ENCODE results near the gene CATSPERD. TPM values are rescaled to one million over a fixed set of nuclear protein-coding genes. Genes with fewer than 3 reads are reported as not detected.
"Not testable (repeated sequence)": the region's sequence is repeated elsewhere in the genome, so short reads cannot be mapped to it uniquely, and the experiment has no call there.

Gene CATSPERD
- total and polyA plus RNA-seq, 3 experiments from 2014 or later = not detected

GRCh38 chr19:5696196-5697021 is 24.0 kb upstream of the CATSPERD start:
- H3K27ac Mint-ChIP-seq = peak overlapping the region in 1 of 8 donors; percentile 38

GRCh38 chr19:5697022-5697889 is 23.2 kb upstream of the CATSPERD start:
- Histone ChIP-seq H3K27me3 (ENCODE audit: insufficient read depth, low read length, poor library complexity, severe bottlenecking) (no peaks in the 10 kb centered on the region), H3K9me3 (ENCODE audit: low read length) (no peaks in the 10 kb centered on the region), H3K36me3 (ENCODE audit: insufficient read depth, low read length) (peaks cover 18% of the 10 kb centered on the region), H3K27ac (ENCODE audit: low read depth, low read length) (no peak overlapping the region), H3K4me3 (ENCODE audit: low read length) (no peak overlapping the region), H3K4me1 (ENCODE audit: insufficient read depth, low read length) (no peaks in the 10 kb centered on the region)
- ChIA-PET CTCF (no interaction called here), POLR2A (no interaction called here)
- H3K36me3 Mint-ChIP-seq = peaks cover 0 to 68% (median 3%) of the 10 kb centered on the region in 3 donors
- no peaks in the 10 kb centered on the region for H3K9me3 Mint-ChIP-seq
- no peaks in the 10 kb centered on the region for H3K27me3 Mint-ChIP-seq
- H3K4me3 Mint-ChIP-seq = no peak overlapping the region
- peak overlapping the region in 2 of 8 donors; percentile 38 to 75 for H3K27ac Mint-ChIP-seq
- H3K4me1 Mint-ChIP-seq = peaks cover 0 to 16% (median 6%) of the 10 kb centered on the region in 3 donors
- DNase-seq = no peak

More at GRCh38 chr19:5696196-5697021, 24.0 kb upstream of the CATSPERD start:
- H3K36me3 Mint-ChIP-seq = peaks cover 0 to 74% (median 3%) of the 10 kb centered on the region in 3 donors
- Histone ChIP-seq H3K27me3 (ENCODE audit: insufficient read depth, low read length, poor library complexity, severe bottlenecking) (no peaks in the 10 kb centered on the region), H3K27ac (ENCODE audit: low read depth, low read length) (no peak overlapping the region), H3K4me3 (ENCODE audit: low read length) (no peak overlapping the region), H3K9me3 (ENCODE audit: low read length) (no peaks in the 10 kb centered on the region), H3K4me1 (ENCODE audit: insufficient read depth, low read length) (peaks cover 3% of the 10 kb centered on the region), H3K36me3 (ENCODE audit: insufficient read depth, low read length) (peaks cover 18% of the 10 kb centered on the region)
- ChIA-PET POLR2A (no interaction called here), CTCF (no interaction called here)
- peaks cover 2 to 22% (median 9%) of the 10 kb centered on the region in 3 donors for H3K4me1 Mint-ChIP-seq
- no peaks in the 10 kb centered on the region for H3K27me3 Mint-ChIP-seq
- no peak overlapping the region for H3K4me3 Mint-ChIP-seq
- no peaks in the 10 kb centered on the region for H3K9me3 Mint-ChIP-seq
- DNase-seq = no peak

- no peak for DNase-seq
- Histone ChIP-seq H3K4me1 (ENCODE audit: insufficient read depth, low read length) (no peaks in the 10 kb centered on the region), H3K27me3 (ENCODE audit: insufficient read depth, low read length, poor library complexity, severe bottlenecking) (no peaks in the 10 kb centered on the region), H3K27ac (ENCODE audit: low read depth, low read length) (no peak overlapping the region), H3K4me3 (ENCODE audit: low read length) (no peak overlapping the region), H3K36me3 (ENCODE audit: insufficient read depth, low read length) (peaks cover 11% of the 10 kb centered on the region), H3K9me3 (ENCODE audit: low read length) (no peaks in the 10 kb centered on the region)
- H3K27me3 Mint-ChIP-seq = no peaks in the 10 kb centered on the region
- H3K4me3 Mint-ChIP-seq = peak overlapping the region in 1 of 7 donors; percentile 40
- ChIA-PET CTCF (interaction anchor here (0.6 to 1.3 kb wide), 2 partner anchors 8 to 20 kb away, joined by 4 to 7 read pairs; partner anchors contain the start of gene RPL36), POLR2A (no interaction called here)
- peaks cover 0 to 63% (median 3%) of the 10 kb centered on the region in 3 donors for H3K36me3 Mint-ChIP-seq
- H3K27ac Mint-ChIP-seq = no peak overlapping the region
- H3K9me3 Mint-ChIP-seq = no peaks in the 10 kb centered on the region
- H3K4me1 Mint-ChIP-seq = peaks cover 0 to 8% (median 0%) of the 10 kb centered on the region in 3 donors
Observed at GRCh38 chr19:5697890-5698634, 22.4 kb upstream of the CATSPERD start.

- Mint-ChIP-seq H3K4me1 (peaks cover 0 to 4% (median 0%) of the 10 kb centered on the region in 3 donors), H3K4me3 (no peak overlapping the region), H3K36me3 (peaks cover 0 to 63% (median 3%) of the 10 kb centered on the region in 3 donors), H3K27me3 (no peaks in the 10 kb centered on the region), H3K9me3 (no peaks in the 10 kb centered on the region), H3K27ac (peak overlapping the region in 1 of 8 donors; percentile 73)
- no peaks in the 10 kb centered on the region for H3K4me1 ChIP-seq (ENCODE audit: insufficient read depth, low read length)
- no peak overlapping the region for H3K27ac ChIP-seq (ENCODE audit: low read depth, low read length)
- CTCF ChIA-PET = interaction anchor here (0.6 to 1.4 kb wide), 3 partner anchors 8 to 20 kb away, joined by 4 to 7 read pairs (median 6); partner anchors contain the start of gene RPL36
- no peak overlapping the region for H3K4me3 ChIP-seq (ENCODE audit: low read length)
- DNase-seq = no peak
- H3K36me3 ChIP-seq (ENCODE audit: insufficient read depth, low read length) = peaks cover 13% of the 10 kb centered on the region
- H3K9me3 ChIP-seq (ENCODE audit: low read length) = no peaks in the 10 kb centered on the region
- POLR2A ChIA-PET = interaction anchor here (1.3 kb wide), 1 partner anchor 8 kb away, joined by 4 read pairs; no protein-coding TSS in a partner anchor
- no peaks in the 10 kb centered on the region for H3K27me3 ChIP-seq (ENCODE audit: insufficient read depth, low read length, poor library complexity, severe bottlenecking)
Observed at GRCh38 chr19:5698635-5699422, 21.6 kb upstream of the CATSPERD start.

GRCh38 chr19:5700455-5701092 is 19.9 kb upstream of the CATSPERD start:
- H3K4me3 Mint-ChIP-seq = no peak overlapping the region
- no peaks in the 10 kb centered on the region for H3K27me3 Mint-ChIP-seq

GRCh38 chr19:5702053-5702410 is 18.4 kb upstream of the CATSPERD start:
- peaks cover 13% of the 10 kb centered on the region for H3K36me3 ChIP-seq (ENCODE audit: insufficient read depth, low read length)
- H3K4me3 ChIP-seq (ENCODE audit: low read length); H3K4me1 ChIP-seq (ENCODE audit: insufficient read depth, low read length); H3K27ac Mint-ChIP-seq; H3K9me3 ChIP-seq (ENCODE audit: low read length); H3K9me3 Mint-ChIP-seq; DNase-seq; H3K4me3 Mint-ChIP-seq; H3K27me3 Mint-ChIP-seq; H3K4me1 Mint-ChIP-seq; POLR2A ChIA-PET; H3K27me3 ChIP-seq (ENCODE audit: insufficient read depth, low read length, poor library complexity, severe bottlenecking); CTCF ChIA-PET; H3K27ac ChIP-seq (ENCODE audit: low read depth, low read length): not testable (repeated sequence)
- H3K36me3 Mint-ChIP-seq = peaks cover 0 to 65% (median 3%) of the 10 kb centered on the region in 3 donors

More at GRCh38 chr19:5700455-5701092, 19.9 kb upstream of the CATSPERD start:
- Histone ChIP-seq H3K27ac (ENCODE audit: low read depth, low read length) (no peak overlapping the region), H3K36me3 (ENCODE audit: insufficient read depth, low read length) (peaks cover 13% of the 10 kb centered on the region), H3K27me3 (ENCODE audit: insufficient read depth, low read length, poor library complexity, severe bottlenecking) (no peaks in the 10 kb centered on the region), H3K4me1 (ENCODE audit: insufficient read depth, low read length) (no peaks in the 10 kb centered on the region), H3K4me3 (ENCODE audit: low read length) (no peak overlapping the region), H3K9me3 (ENCODE audit: low read length) (no peaks in the 10 kb centered on the region)
- no peak for DNase-seq
- H3K4me1 Mint-ChIP-seq = no peaks in the 10 kb centered on the region
- H3K9me3 Mint-ChIP-seq = no peaks in the 10 kb centered on the region
- ChIA-PET POLR2A (interaction anchor here (1.3 kb wide), 1 partner anchor 9 kb away, joined by 4 read pairs; no protein-coding TSS in a partner anchor), CTCF (interaction anchor here (1.0 to 1.4 kb wide), 2 partner anchors 10 to 11 kb away, joined by 3 to 6 read pairs; partner anchors contain the start of gene RPL36)
- peak overlapping the region in 1 of 8 donors; percentile 54 for H3K27ac Mint-ChIP-seq
- H3K36me3 Mint-ChIP-seq = peaks cover 0 to 57% (median 3%) of the 10 kb centered on the region in 3 donors

Measured in CD8-positive, alpha-beta memory T cell (primary cell).